ENCODE results near the gene LCE7A. TPM values are rescaled to one million over a fixed set of nuclear protein-coding genes. Genes with fewer than 3 reads are reported as not detected.

LCE7A gene
- total and polyA plus RNA-seq, 2 donors from 2014 or later = not detected

DNA sequence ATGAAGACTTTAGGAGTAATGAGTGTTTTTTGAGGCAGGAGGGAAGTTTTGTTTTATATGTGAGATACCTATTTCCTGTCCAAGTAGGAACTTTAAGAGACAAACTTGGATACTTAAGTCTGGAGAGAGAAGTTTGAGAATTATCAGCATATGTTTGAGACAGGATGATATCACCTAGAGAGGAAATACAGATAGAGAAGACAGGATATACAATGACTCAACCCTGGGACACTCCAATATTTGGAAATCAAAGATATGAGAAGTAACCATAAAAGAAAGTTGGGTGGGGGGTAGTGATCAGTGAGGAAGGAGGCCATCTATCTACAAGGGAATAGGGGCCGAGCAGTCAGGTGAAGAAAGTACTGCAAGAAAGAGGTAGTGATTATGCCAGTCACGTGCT lies 6.5 kb downstream of the LCE7A start:
- DNase-seq = no peak
- Histone ChIP-seq H3K9me3 (ENCODE audit: control insufficient read depth in 2 of 3, insufficient read depth in 1 of 3, low read length in 3 of 3) (no peaks in the 10 kb centered on the region), H3K36me3 (ENCODE audit: control insufficient read depth in 2 of 3, insufficient read depth in 3 of 3, low read length in 3 of 3) (no peaks in the 10 kb centered on the region), H3K4me1 (ENCODE audit: control insufficient read depth in 2 of 3, insufficient read depth in 2 of 3, low read depth in 1 of 3, low read length in 3 of 3) (no peaks in the 10 kb centered on the region), H3K27ac (ENCODE audit: low read depth in 2 of 2, low read length in 2 of 2) (no peak overlapping the region), H3K9ac (ENCODE audit: low read length in 3 of 3) (no peak overlapping the region), H3K27me3 (ENCODE audit: control insufficient read depth, insufficient read depth, low read length) (no peaks in the 10 kb centered on the region), H3K4me3 (ENCODE audit: low read length in 3 of 3) (no peak overlapping the region)
- TF ChIP-seq, protein P1, sequence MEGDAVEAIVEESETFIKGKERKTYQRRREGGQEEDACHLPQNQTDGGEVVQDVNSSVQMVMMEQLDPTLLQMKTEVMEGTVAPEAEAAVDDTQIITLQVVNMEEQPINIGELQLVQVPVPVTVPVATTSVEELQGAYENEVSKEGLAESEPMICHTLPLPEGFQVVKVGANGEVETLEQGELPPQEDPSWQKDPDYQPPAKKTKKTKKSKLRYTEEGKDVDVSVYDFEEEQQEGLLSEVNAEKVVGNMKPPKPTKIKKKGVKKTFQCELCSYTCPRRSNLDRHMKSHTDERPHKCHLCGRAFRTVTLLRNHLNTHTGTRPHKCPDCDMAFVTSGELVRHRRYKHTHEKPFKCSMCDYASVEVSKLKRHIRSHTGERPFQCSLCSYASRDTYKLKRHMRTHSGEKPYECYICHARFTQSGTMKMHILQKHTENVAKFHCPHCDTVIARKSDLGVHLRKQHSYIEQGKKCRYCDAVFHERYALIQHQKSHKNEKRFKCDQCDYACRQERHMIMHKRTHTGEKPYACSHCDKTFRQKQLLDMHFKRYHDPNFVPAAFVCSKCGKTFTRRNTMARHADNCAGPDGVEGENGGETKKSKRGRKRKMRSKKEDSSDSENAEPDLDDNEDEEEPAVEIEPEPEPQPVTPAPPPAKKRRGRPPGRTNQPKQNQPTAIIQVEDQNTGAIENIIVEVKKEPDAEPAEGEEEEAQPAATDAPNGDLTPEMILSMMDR (IDR thresholded peaks at IDR 0.05; ENCODE audit: borderline replicate concordance, extremely low read depth, insufficient read depth) = no peak
- intact Hi-C loops (cut with DNase I) = no loop called here
- FAIRE-seq = no peak

DNA sequence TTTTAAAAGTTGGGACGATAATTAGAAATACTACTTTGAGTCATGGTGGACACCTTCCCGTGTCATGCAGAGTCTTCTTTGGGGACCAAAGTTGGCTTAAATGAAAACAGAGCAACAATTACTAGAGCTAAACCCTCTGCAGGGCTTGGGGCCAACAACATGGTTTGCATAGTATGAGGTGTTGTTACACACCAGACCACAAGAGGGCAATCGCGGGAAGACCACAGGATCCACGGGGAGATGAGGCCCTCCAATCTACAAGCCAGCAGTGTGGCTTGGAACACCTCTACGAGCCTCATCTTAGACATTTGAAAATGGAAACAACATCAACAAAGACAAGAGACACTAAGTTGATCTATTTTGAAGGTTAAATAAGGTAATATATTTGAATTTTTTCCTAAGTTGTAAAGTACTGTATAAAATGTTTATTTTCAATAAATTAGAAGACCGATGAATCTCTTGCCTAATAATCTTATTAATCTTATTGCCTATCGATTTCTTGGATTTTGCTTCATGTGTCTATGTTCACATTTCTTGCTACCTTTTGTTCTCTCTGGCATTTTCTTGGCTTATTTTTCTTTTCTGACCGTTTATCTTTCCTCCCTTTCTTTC lies 10.1 kb downstream of the LCE7A start:
- DNase-seq = peak in 4 of 5 donors; percentile 46 to 78 (median 69)
- no peak for FAIRE-seq
- no peak overlapping the region for H3K4me3 ChIP-seq (ENCODE audit: low read length in 3 of 3)
- H3K27me3 ChIP-seq (ENCODE audit: control insufficient read depth, insufficient read depth, low read length) = no peaks in the 10 kb centered on the region
- H3K36me3 ChIP-seq (ENCODE audit: control insufficient read depth in 2 of 3, insufficient read depth in 3 of 3, low read length in 3 of 3) = no peaks in the 10 kb centered on the region
- H3K9me3 ChIP-seq (ENCODE audit: control insufficient read depth in 2 of 3, insufficient read depth in 1 of 3, low read length in 3 of 3) = no peaks in the 10 kb centered on the region
- H3K4me1 ChIP-seq (ENCODE audit: control insufficient read depth in 2 of 3, insufficient read depth in 2 of 3, low read depth in 1 of 3, low read length in 3 of 3) = no peaks in the 10 kb centered on the region
- H3K9ac ChIP-seq (ENCODE audit: low read length in 3 of 3) = no peak overlapping the region
- H3K27ac ChIP-seq (ENCODE audit: low read depth in 2 of 2, low read length in 2 of 2) = no peak overlapping the region
- intact Hi-C loops (cut with DNase I) = no loop called here
- TF ChIP-seq, protein P1 (IDR thresholded peaks at IDR 0.05; ENCODE audit: borderline replicate concordance, extremely low read depth, insufficient read depth) = peak; percentile 29

DNA sequence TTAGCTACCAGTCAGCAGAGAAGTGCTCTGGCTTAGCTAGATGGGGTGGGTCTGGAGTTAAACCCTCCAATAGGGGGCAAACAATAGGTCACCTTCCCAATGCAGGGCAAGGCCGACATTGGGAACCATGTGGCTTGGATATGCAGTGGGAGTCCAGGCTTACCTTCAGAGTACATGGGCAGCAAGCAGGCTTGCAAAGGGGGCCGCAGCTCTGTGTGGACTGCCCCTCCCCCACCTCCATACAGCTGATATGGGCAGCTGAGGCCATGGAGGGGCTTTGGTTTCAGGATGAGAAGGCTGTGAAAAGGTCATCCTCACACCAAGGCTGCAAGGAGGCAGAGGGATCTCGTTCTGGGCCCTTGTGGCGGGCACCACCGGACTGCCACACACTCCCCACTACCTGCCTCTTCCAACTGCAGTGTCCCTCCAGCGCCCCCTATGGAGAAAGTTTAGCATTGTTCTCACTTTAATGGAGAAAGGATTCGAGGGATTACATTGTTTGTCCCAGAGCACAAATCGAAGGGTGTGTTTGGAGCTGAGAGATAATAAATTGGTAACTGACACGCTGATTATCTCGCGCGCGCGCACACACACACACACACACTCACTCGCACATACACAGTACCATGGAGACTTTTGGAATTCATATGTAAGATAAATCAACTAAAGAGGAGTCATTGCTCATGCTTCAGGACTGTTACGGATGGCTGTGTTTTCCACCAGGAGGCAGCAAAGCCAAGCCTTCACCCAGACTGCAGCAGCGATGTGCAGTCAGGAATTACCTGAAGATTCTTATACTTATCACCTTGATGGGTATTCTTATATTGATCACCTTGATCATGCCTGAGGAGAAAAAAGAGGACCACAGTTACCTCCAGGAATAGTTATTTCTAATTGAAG lies 11.3 kb downstream of the LCE7A start:
- Histone ChIP-seq H3K4me1 (ENCODE audit: control insufficient read depth in 2 of 3, insufficient read depth in 2 of 3, low read depth in 1 of 3, low read length in 3 of 3) (no peaks in the 10 kb centered on the region), H3K36me3 (ENCODE audit: control insufficient read depth in 2 of 3, insufficient read depth in 3 of 3, low read length in 3 of 3) (no peaks in the 10 kb centered on the region), H3K27me3 (ENCODE audit: control insufficient read depth, insufficient read depth, low read length) (no peaks in the 10 kb centered on the region), H3K9me3 (ENCODE audit: control insufficient read depth in 2 of 3, insufficient read depth in 1 of 3, low read length in 3 of 3) (no peaks in the 10 kb centered on the region), H3K27ac (ENCODE audit: low read depth in 2 of 2, low read length in 2 of 2) (no peak overlapping the region), H3K4me3 (ENCODE audit: low read length in 3 of 3) (no peak overlapping the region), H3K9ac (ENCODE audit: low read length in 3 of 3) (no peak overlapping the region)
- FAIRE-seq (no peak), DNase-seq (peak in 3 of 5 donors; percentile 23 to 45 (median 34))
- intact Hi-C loops (cut with DNase I) = no loop called here
- TF ChIP-seq, protein P1 (IDR thresholded peaks at IDR 0.05; ENCODE audit: borderline replicate concordance, extremely low read depth, insufficient read depth) = peak; percentile 28

Data from kidney (tissue), 14 donors.